Loucy (cell line): Measurements from ENCODE around the gene ADAMTS16.

ENCODE experiments used
- H2AFZ ChIP-seq: fragments of 200-600 bp; sonication (generic); 2 replicates; pipeline ENCODE4 v1.6.0; 2016; ENCODE audit warnings: antibody characterized with exemption, mild to moderate bottlenecking, low read length, moderate library complexity
- H3F3A ChIP-seq: fragments of 200-600 bp; 2 replicates; pipeline ENCODE4 v1.6.0; 2016; ENCODE audit warnings: antibody characterized with exemption, low read depth, mild to moderate bottlenecking
- H3K27me3 ChIP-seq: fragments of 200-600 bp; sonication (generic); 2 replicates; pipeline ENCODE4 v1.6.1; 2014; ENCODE audit warnings: low read length, mild to moderate bottlenecking; ENCODE audit not compliant: insufficient read depth, poor library complexity, severe bottlenecking
- H3K36me3 ChIP-seq: fragments of 200-600 bp; sonication (generic); 2 replicates; pipeline ENCODE4 v1.6.1; 2016; ENCODE audit warnings: low read length; ENCODE audit not compliant: insufficient read depth
- H3K4me1 ChIP-seq: fragments of 200-600 bp; sonication (generic); 2 replicates; pipeline ENCODE4 v1.5.1; 2014; ENCODE audit warnings: low read length, mild to moderate bottlenecking; ENCODE audit not compliant: insufficient read depth, poor library complexity, severe bottlenecking
- H3K4me2 ChIP-seq: fragments of 200-600 bp; sonication (generic); 2 replicates; pipeline ENCODE4 v1.6.0; 2014; ENCODE audit warnings: antibody characterized with exemption, low read length, low read depth, mild to moderate bottlenecking; ENCODE audit not compliant: poor library complexity, severe bottlenecking
- H3K4me3 ChIP-seq: fragments of 200-600 bp; sonication (generic); 2 replicates; pipeline ENCODE4 v1.5.1; 2014; ENCODE audit warnings: low read length, mild to moderate bottlenecking, mixed read lengths; ENCODE audit not compliant: poor library complexity, severe bottlenecking
- H3K79me2 ChIP-seq: fragments of 200-600 bp; sonication (generic); 2 replicates; pipeline ENCODE4 v1.6.1; 2014; ENCODE audit warnings: low read length; ENCODE audit not compliant: insufficient read depth
- H3K9ac ChIP-seq: fragments of 200-600 bp; sonication (generic); 2 replicates; pipeline ENCODE4 v1.6.0; 2014; ENCODE audit warnings: mild to moderate bottlenecking, low read depth, low read length, moderate library complexity; ENCODE audit not compliant: poor library complexity, severe bottlenecking
- H3K9me2 ChIP-seq: fragments of 200-600 bp; sonication (generic); replicated peaks from 2 replicates; pipeline ENCODE4 v1.6.1; 2016; ENCODE audit warnings: low read depth, low read length, mixed read lengths
- H3K9me3 ChIP-seq: fragments of 200-600 bp; sonication (generic); 2 replicates; pipeline ENCODE4 v1.6.1; 2014; ENCODE audit warnings: mild to moderate bottlenecking, antibody characterized with exemption, low read length, low read depth; ENCODE audit not compliant: insufficient read depth
- H4K20me1 ChIP-seq: fragments of 200-600 bp; sonication (generic); 2 replicates; pipeline ENCODE4 v1.6.0; 2014; ENCODE audit warnings: antibody characterized with exemption, low read length, mild to moderate bottlenecking; ENCODE audit not compliant: insufficient read depth, poor library complexity, severe bottlenecking
- EZH2phosphoT487 ChIP-seq: fragments of 200-600 bp; IDR thresholded peaks from 2 replicates; pipeline ENCODE4 v1.6.1; 2018; ENCODE audit warnings: antibody characterized with exemption, mild to moderate bottlenecking, moderate library complexity, borderline replicate concordance
- TF ChIP-seq, protein P1 (sequence below): fragments of 200-600 bp; sonication (generic); conservative IDR thresholded peaks from 2 replicates; pipeline ENCODE4 v1.5.1; 2014; ENCODE audit warnings: mild to moderate bottlenecking, antibody characterized with exemption, low read length

Gene ADAMTS16

GRCh38 chr5:5291357-5291756 is 151.2 kb downstream of the ADAMTS16 start:
- no peaks in the 10 kb centered on the region for H3K27me3 ChIP-seq
- no peaks in the 10 kb centered on the region for H3K4me1 ChIP-seq
- TF ChIP-seq, protein P1, sequence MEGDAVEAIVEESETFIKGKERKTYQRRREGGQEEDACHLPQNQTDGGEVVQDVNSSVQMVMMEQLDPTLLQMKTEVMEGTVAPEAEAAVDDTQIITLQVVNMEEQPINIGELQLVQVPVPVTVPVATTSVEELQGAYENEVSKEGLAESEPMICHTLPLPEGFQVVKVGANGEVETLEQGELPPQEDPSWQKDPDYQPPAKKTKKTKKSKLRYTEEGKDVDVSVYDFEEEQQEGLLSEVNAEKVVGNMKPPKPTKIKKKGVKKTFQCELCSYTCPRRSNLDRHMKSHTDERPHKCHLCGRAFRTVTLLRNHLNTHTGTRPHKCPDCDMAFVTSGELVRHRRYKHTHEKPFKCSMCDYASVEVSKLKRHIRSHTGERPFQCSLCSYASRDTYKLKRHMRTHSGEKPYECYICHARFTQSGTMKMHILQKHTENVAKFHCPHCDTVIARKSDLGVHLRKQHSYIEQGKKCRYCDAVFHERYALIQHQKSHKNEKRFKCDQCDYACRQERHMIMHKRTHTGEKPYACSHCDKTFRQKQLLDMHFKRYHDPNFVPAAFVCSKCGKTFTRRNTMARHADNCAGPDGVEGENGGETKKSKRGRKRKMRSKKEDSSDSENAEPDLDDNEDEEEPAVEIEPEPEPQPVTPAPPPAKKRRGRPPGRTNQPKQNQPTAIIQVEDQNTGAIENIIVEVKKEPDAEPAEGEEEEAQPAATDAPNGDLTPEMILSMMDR, result no peak
- no peak for TF ChIP-seq EZH2phosphoT487
- H4K20me1 ChIP-seq, result no peaks in the 10 kb centered on the region
- no peaks in the 10 kb centered on the region for H3K9me2 ChIP-seq
- H3K9me3 ChIP-seq, result peaks cover 11% of the 10 kb centered on the region; the same call in 1 of the 2 replicates
- no peak overlapping the region for H3K4me2 ChIP-seq
- H3K36me3 ChIP-seq, result no peaks in the 10 kb centered on the region
- no peaks in the 10 kb centered on the region for H3K79me2 ChIP-seq
- H2AFZ ChIP-seq, result no peak overlapping the region
- H3K9ac ChIP-seq, result no peak overlapping the region
- no peaks in the 10 kb centered on the region for H3F3A ChIP-seq
- H3K4me3 ChIP-seq, result no peak overlapping the region

DNA sequence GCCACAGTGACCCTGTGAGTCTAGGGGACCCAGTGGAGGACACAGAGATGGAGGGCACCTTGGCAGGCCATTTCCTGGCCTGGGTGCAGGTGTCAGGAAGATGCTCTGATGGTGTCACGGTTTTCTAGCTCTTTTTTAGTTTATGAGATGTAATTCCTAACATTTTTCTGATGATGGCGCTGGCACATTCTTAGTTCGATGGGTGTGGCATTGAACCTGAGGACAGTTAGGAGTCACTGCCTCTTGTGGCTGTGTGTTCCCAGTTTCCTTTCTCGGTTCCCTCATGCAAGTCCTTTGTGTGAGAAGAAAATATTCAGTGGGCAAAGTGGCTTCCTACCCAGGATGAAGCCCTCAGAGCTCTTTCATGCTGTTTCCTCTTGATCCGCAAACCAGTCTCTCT is 152.9 kb downstream of the ADAMTS16 start:
- Histone ChIP-seq H3K9ac (no peak overlapping the region), H3F3A (no peaks in the 10 kb centered on the region), H3K36me3 (no peaks in the 10 kb centered on the region), H3K9me3 (peaks cover 10% of the 10 kb centered on the region; the same call in 1 of the 2 replicates), H3K9me2 (no peaks in the 10 kb centered on the region), H4K20me1 (no peaks in the 10 kb centered on the region), H3K4me3 (no peak overlapping the region), H3K4me2 (no peak overlapping the region), H3K27me3 (no peaks in the 10 kb centered on the region), H2AFZ (no peak overlapping the region), H3K4me1 (no peaks in the 10 kb centered on the region), H3K79me2 (no peaks in the 10 kb centered on the region)
- TF ChIP-seq, protein P1, result no peak
- no peak for TF ChIP-seq EZH2phosphoT487

- no peak overlapping the region for H3K4me3 ChIP-seq
- no peak for TF ChIP-seq EZH2phosphoT487
- TF ChIP-seq, protein P1, result no peak
- H3K9ac ChIP-seq, result no peak overlapping the region
- no peak overlapping the region for H2AFZ ChIP-seq
- H3K9me2 ChIP-seq, result no peaks in the 10 kb centered on the region
- H4K20me1 ChIP-seq, result no peaks in the 10 kb centered on the region
- H3K4me2 ChIP-seq, result no peak overlapping the region
- H3F3A ChIP-seq, result no peaks in the 10 kb centered on the region
- H3K36me3 ChIP-seq, result no peaks in the 10 kb centered on the region
- peaks cover 10% of the 10 kb centered on the region; the same call in 1 of the 2 replicates for H3K9me3 ChIP-seq
- H3K27me3 ChIP-seq, result no peaks in the 10 kb centered on the region
- H3K79me2 ChIP-seq, result no peaks in the 10 kb centered on the region
- H3K4me1 ChIP-seq, result no peaks in the 10 kb centered on the region
Observed at GRCh38 chr5:5294429-5294828, 154.3 kb downstream of the ADAMTS16 start.
